HepG2 (cell line): ENCODE measurements around the gene APIP. TPM values are rescaled to one million over a fixed set of nuclear protein-coding genes. Genes with fewer than 3 reads are reported as not detected.

Source experiments
- BRF2 ChIP-seq: sonication (generic); formaldehyde crosslinking; IDR thresholded peaks from 2 replicates; pipeline ENCODE4 v1.8.1; 2022; ENCODE audit warnings: mild to moderate bottlenecking, missing genetic modification reagents
- CBX5 ChIP-seq: sonication (generic); formaldehyde crosslinking; IDR thresholded peaks from 2 replicates; pipeline ENCODE4 v1.4.0; 2020; ENCODE audit warnings: missing genetic modification reagents, borderline replicate concordance
- DR1 ChIP-seq: sonication (generic); formaldehyde crosslinking; IDR thresholded peaks from 2 replicates; pipeline ENCODE4 v1.8.0; 2021; ENCODE audit warnings: mild to moderate bottlenecking, missing genetic modification reagents, inconsistent platforms
- MAX ChIP-seq: IDR thresholded peaks from 2 replicates; pipeline ENCODE4 v1.6.1; 2012; ENCODE audit warnings: inconsistent platforms
- MED13 ChIP-seq: sonication (generic); formaldehyde crosslinking; IDR thresholded peaks from 2 replicates; pipeline ENCODE4 v1.5.0; 2020; ENCODE audit warnings: missing genetic modification reagents
- MED8 ChIP-seq: sonication (generic); formaldehyde crosslinking; IDR thresholded peaks from 2 replicates; pipeline ENCODE4 v1.8.1; 2023; ENCODE audit warnings: mild to moderate bottlenecking, missing genetic modification reagents; ENCODE audit not compliant: insufficient replicate concordance
- NAIF1 ChIP-seq: sonication (generic); formaldehyde crosslinking; IDR thresholded peaks from 2 replicates; pipeline ENCODE4 v1.5.0; 2020; ENCODE audit warnings: mild to moderate bottlenecking, missing genetic modification reagents, borderline replicate concordance
- PITX1 ChIP-seq: sonication (generic); formaldehyde crosslinking; IDR thresholded peaks from 2 replicates; pipeline ENCODE4 v1.5.1; 2020; ENCODE audit warnings: mild to moderate bottlenecking, missing genetic modification reagents
- POLR2G ChIP-seq: fragments of 200-400 bp; formaldehyde crosslinking; IDR thresholded peaks from 2 replicates; pipeline ENCODE4 v1.6.1; 2018; ENCODE audit warnings: mild to moderate bottlenecking, low read depth, low read length, moderate library complexity
- RAD51 ChIP-seq: fragments of 450-650 bp; IDR thresholded peaks from 2 replicates; pipeline ENCODE4 v1.6.1; 2016; ENCODE audit warnings: borderline replicate concordance
- REST ChIP-seq, 2 experiments: IDR thresholded peaks; 2 replicates each; pipeline ENCODE4 v1.6.1; 2011 to 2012; ENCODE audit warnings: low read length in 2 of 2, borderline replicate concordance in 1 of 2, low read depth in 1 of 2, mild to moderate bottlenecking in 1 of 2, moderate library complexity in 1 of 2
- SOX5 ChIP-seq: IDR thresholded peaks from 2 replicates; pipeline ENCODE4 v1.6.1; 2016; ENCODE audit warnings: borderline replicate concordance
- SRSF1 ChIP-seq: fragments of 200-400 bp; formaldehyde crosslinking; optimal IDR thresholded peaks from 2 replicates; pipeline ENCODE3; 2017; ENCODE audit warnings: mild to moderate bottlenecking, low read depth, low read length, moderate library complexity
- ZC3H13 ChIP-seq: sonication (generic); formaldehyde crosslinking; IDR thresholded peaks from 2 replicates; pipeline ENCODE4 v1.8.1; 2023; ENCODE audit warnings: mild to moderate bottlenecking, missing genetic modification reagents, moderate library complexity
- ZNF224 ChIP-seq: sonication (generic); formaldehyde crosslinking; IDR thresholded peaks from 2 replicates; pipeline ENCODE4 v1.5.0; 2020; ENCODE audit warnings: mild to moderate bottlenecking, missing genetic modification reagents
- ZNF282 ChIP-seq: fragments of 450-650 bp; IDR thresholded peaks from 2 replicates; pipeline ENCODE4 v1.6.1; 2018; ENCODE audit not compliant: partially characterized antibody
- ZNF557 ChIP-seq: sonication (generic); formaldehyde crosslinking; IDR thresholded peaks from 2 replicates; pipeline ENCODE4 v1.4.0; 2020; ENCODE audit warnings: missing genetic modification reagents
- ZNF614 ChIP-seq: IDR thresholded peaks from 2 replicates; pipeline ENCODE4 v1.6.1; 2018; ENCODE audit warnings: missing biosample characterization, missing genetic modification reagents, inconsistent platforms, borderline replicate concordance
- ZNF740 ChIP-seq: sonication (generic); formaldehyde crosslinking; IDR thresholded peaks from 2 replicates; pipeline ENCODE4 v1.4.0; 2020; ENCODE audit warnings: missing genetic modification reagents
- ZNF761 ChIP-seq: sonication (generic); formaldehyde crosslinking; conservative IDR thresholded peaks from 2 replicates; pipeline ENCODE4 v1.4.0; 2020; ENCODE audit warnings: mild to moderate bottlenecking, missing genetic modification reagents
- ZXDC ChIP-seq: sonication (generic); formaldehyde crosslinking; IDR thresholded peaks from 2 replicates; pipeline ENCODE4 v1.5.0; 2020; ENCODE audit warnings: mild to moderate bottlenecking, missing genetic modification reagents
- polyA plus RNA-seq, 8 experiments: library from polyadenylated mRNA; depleted of rRNA in 3 of 8; stranded (reverse) in 7 of 8; unstranded in 1 of 8; fragments of >200 nt; fragmentation: Illumina TruSeq in 4 of 8; extraction: Trizol in 4 of 8; gene quantifications; 2 replicates each; pipeline versions ENCODE4 v1.2.1 to v1.2.3, GENCODE V29; 2011 to 2016; ENCODE audit warnings: low read depth in 4 of 8, missing spikeins in 1 of 8, mixed read lengths in 1 of 8; ENCODE audit not compliant: insufficient read depth in 1 of 8
- total RNA-seq, 5 experiments: library from RNA; depleted of rRNA; stranded (reverse); fragments of >200 nt; fragmentation: Illumina TruSeq; extraction: Trizol; gene quantifications; 2 replicates each; pipeline ENCODE4 v1.2.3, GENCODE V29; 2016; ENCODE audit warnings: low read depth in 1 of 5

The APIP gene
- total and polyA plus RNA-seq, 2 of the 13 experiments (the other 11 are each of a cell fraction or from before 2014, with no cell fraction given), result 16.9 to 31.0 TPM

GRCh38 chr11:34929794-34930763 is 13.9 kb upstream of the APIP start (continued):
- TF ChIP-seq ZXDC (no peak), ZNF740 (CRISPR knock-in tag) (no peak; the same call in 1 of the 2 replicates), MAX (peak; percentile 99), POLR2G (peak; percentile 48; the same call in 1 of the 2 replicates), SRSF1 (no peak), ZNF557 (CRISPR knock-in tag) (peak; percentile 90), CBX5 (CRISPR knock-in tag) (peak; percentile 85; the same call in 1 of the 2 replicates), MED8 (CRISPR knock-in tag) (no peak), ZNF614 (CRISPR knock-in tag) (peak; percentile 71), SOX5 (CRISPR knock-in tag) (peak; percentile 88), MED13 (CRISPR knock-in tag) (0 out of 2 replicates have a peak, but pooled peaks have one; percentile 72), BRF2 (CRISPR knock-in tag) (peak; percentile 74), REST (IDR thresholded peaks at IDR 0.05; ENCODE audit: borderline replicate concordance in 1 of 2, low read depth in 1 of 2, low read length in 2 of 2) (0 out of 4 replicates have a peak, but pooled peaks of 1 of the 2 experiments have one; percentile 48), ZNF282 (no peak), ZNF224 (no peak), NAIF1 (CRISPR knock-in tag) (peak; percentile 90; the same call in 1 of the 2 replicates), ZC3H13 (CRISPR knock-in tag) (no peak), PITX1 (peak; percentile 86; the same call in 1 of the 2 replicates), DR1 (CRISPR knock-in tag) (0 out of 2 replicates have a peak, but pooled peaks have one; percentile 7), ZNF761 (CRISPR knock-in tag) (no peak), RAD51 (no peak)
